Measurements from ENCODE around the gene ATXN7L1.
A peak's percentile ranks its signal among the peaks of the same experiment; 100 is the strongest.

The ATXN7L1 gene

GRCh38 chr7:105880571-105881330 is 4.4 kb upstream of the ATXN7L1 start:
- Mint-ChIP-seq H3K27ac (no peak overlapping the region), H3K4me3 (no peak overlapping the region), H3K9me3 (no peaks in the 10 kb centered on the region), H3K4me1 (ENCODE audit: low read depth) (peaks cover 22% of the 10 kb centered on the region), H3K27me3 (ENCODE audit: low read depth) (peaks cover 43% of the 10 kb centered on the region), H3K36me3 (ENCODE audit: low read depth) (peaks cover 7% of the 10 kb centered on the region)

GRCh38 chr7:105879782-105880181 is 3.4 kb upstream of the ATXN7L1 start:
- H3K27me3 Mint-ChIP-seq (ENCODE audit: low read depth), result peaks cover 46% of the 10 kb centered on the region
- no peaks in the 10 kb centered on the region for H3K9me3 Mint-ChIP-seq
- H3K4me1 Mint-ChIP-seq (ENCODE audit: low read depth), result peaks cover 20% of the 10 kb centered on the region
- no peak overlapping the region for H3K4me3 Mint-ChIP-seq
- no peak overlapping the region for H3K27ac Mint-ChIP-seq
- H3K36me3 Mint-ChIP-seq (ENCODE audit: low read depth), result peaks cover 7% of the 10 kb centered on the region

GRCh38 chr7:105878746-105879605 is 2.6 kb upstream of the ATXN7L1 start:
- Mint-ChIP-seq H3K9me3 (no peaks in the 10 kb centered on the region), H3K27ac (no peak overlapping the region), H3K4me1 (ENCODE audit: low read depth) (peaks cover 23% of the 10 kb centered on the region), H3K36me3 (ENCODE audit: low read depth) (peaks cover 8% of the 10 kb centered on the region), H3K4me3 (no peak overlapping the region), H3K27me3 (ENCODE audit: low read depth) (peaks cover 46% of the 10 kb centered on the region)

- Mint-ChIP-seq H3K36me3 (ENCODE audit: low read depth) (peaks cover 6% of the 10 kb centered on the region), H3K4me1 (ENCODE audit: low read depth) (peaks cover 23% of the 10 kb centered on the region), H3K27ac (no peak overlapping the region), H3K9me3 (no peaks in the 10 kb centered on the region), H3K4me3 (peak overlapping the region; percentile 82), H3K27me3 (ENCODE audit: low read depth) (peaks cover 46% of the 10 kb centered on the region)
Measured at GRCh38 chr7:105877736-105878135, 1.3 kb upstream of the ATXN7L1 start.

GRCh38 chr7:105876964-105877601 is 684 bp upstream of the ATXN7L1 start:
- Mint-ChIP-seq H3K36me3 (ENCODE audit: low read depth) (peaks cover 6% of the 10 kb centered on the region), H3K9me3 (no peaks in the 10 kb centered on the region), H3K4me1 (ENCODE audit: low read depth) (peaks cover 23% of the 10 kb centered on the region), H3K4me3 (peak overlapping the region; percentile 82), H3K27ac (peak overlapping the region; percentile 78), H3K27me3 (ENCODE audit: low read depth) (peaks cover 46% of the 10 kb centered on the region)

- no peaks in the 10 kb centered on the region for H3K9me3 Mint-ChIP-seq
- peaks cover 21% of the 10 kb centered on the region for H3K4me1 Mint-ChIP-seq (ENCODE audit: low read depth)
- peak overlapping the region; percentile 94 for H3K4me3 Mint-ChIP-seq
- no peak overlapping the region for H3K27ac Mint-ChIP-seq
- peaks cover 36% of the 10 kb centered on the region for H3K27me3 Mint-ChIP-seq (ENCODE audit: low read depth)
- peaks cover 6% of the 10 kb centered on the region for H3K36me3 Mint-ChIP-seq (ENCODE audit: low read depth)
Measured at GRCh38 chr7:105875505-105875904, 894 bp downstream of the ATXN7L1 start.

GRCh38 chr7:105874055-105874454 is 2.3 kb downstream of the ATXN7L1 start:
- H3K4me1 Mint-ChIP-seq (ENCODE audit: low read depth), result peaks cover 20% of the 10 kb centered on the region
- H3K27ac Mint-ChIP-seq, result no peak overlapping the region
- H3K9me3 Mint-ChIP-seq, result no peaks in the 10 kb centered on the region
- no peak overlapping the region for H3K4me3 Mint-ChIP-seq
- H3K27me3 Mint-ChIP-seq (ENCODE audit: low read depth), result peaks cover 32% of the 10 kb centered on the region
- H3K36me3 Mint-ChIP-seq (ENCODE audit: low read depth), result peaks cover 6% of the 10 kb centered on the region

- H3K27ac Mint-ChIP-seq, result no peak overlapping the region
- peaks cover 1% of the 10 kb centered on the region for H3K36me3 Mint-ChIP-seq (ENCODE audit: low read depth)
- H3K9me3 Mint-ChIP-seq, result no peaks in the 10 kb centered on the region
- peaks cover 13% of the 10 kb centered on the region for H3K4me1 Mint-ChIP-seq (ENCODE audit: low read depth)
- H3K4me3 Mint-ChIP-seq, result no peak overlapping the region
- H3K27me3 Mint-ChIP-seq (ENCODE audit: low read depth), result peaks cover 18% of the 10 kb centered on the region
Measured at GRCh38 chr7:105872491-105872890, 3.9 kb downstream of the ATXN7L1 start.

GRCh38 chr7:105871142-105871541 is 5.3 kb downstream of the ATXN7L1 start:
- Mint-ChIP-seq H3K36me3 (ENCODE audit: low read depth) (peaks cover 1% of the 10 kb centered on the region), H3K27ac (no peak overlapping the region), H3K9me3 (no peaks in the 10 kb centered on the region), H3K27me3 (ENCODE audit: low read depth) (peaks cover 14% of the 10 kb centered on the region), H3K4me3 (no peak overlapping the region), H3K4me1 (ENCODE audit: low read depth) (peaks cover 10% of the 10 kb centered on the region)

GRCh38 chr7:105866102-105866801 is 10.1 kb downstream of the ATXN7L1 start:
- no peaks in the 10 kb centered on the region for H3K9me3 Mint-ChIP-seq
- H3K4me1 Mint-ChIP-seq (ENCODE audit: low read depth), result no peaks in the 10 kb centered on the region
- no peaks in the 10 kb centered on the region for H3K36me3 Mint-ChIP-seq (ENCODE audit: low read depth)
- H3K27me3 Mint-ChIP-seq (ENCODE audit: low read depth), result peaks cover 22% of the 10 kb centered on the region
- no peak overlapping the region for H3K27ac Mint-ChIP-seq
- H3K4me3 Mint-ChIP-seq, result no peak overlapping the region

- Mint-ChIP-seq H3K9me3 (no peaks in the 10 kb centered on the region), H3K27me3 (ENCODE audit: low read depth) (peaks cover 24% of the 10 kb centered on the region), H3K4me1 (ENCODE audit: low read depth) (no peaks in the 10 kb centered on the region), H3K27ac (no peak overlapping the region), H3K36me3 (ENCODE audit: low read depth) (no peaks in the 10 kb centered on the region), H3K4me3 (no peak overlapping the region)
Measured at GRCh38 chr7:105863876-105864275, 12.5 kb downstream of the ATXN7L1 start.

- no peaks in the 10 kb centered on the region for H3K36me3 Mint-ChIP-seq (ENCODE audit: low read depth)
- peaks cover 25% of the 10 kb centered on the region for H3K27me3 Mint-ChIP-seq (ENCODE audit: low read depth)
- no peak overlapping the region for H3K27ac Mint-ChIP-seq
- no peak overlapping the region for H3K4me3 Mint-ChIP-seq
- peaks cover 5% of the 10 kb centered on the region for H3K4me1 Mint-ChIP-seq (ENCODE audit: low read depth)
- no peaks in the 10 kb centered on the region for H3K9me3 Mint-ChIP-seq
Measured at GRCh38 chr7:105862770-105863169, 13.6 kb downstream of the ATXN7L1 start.

- Mint-ChIP-seq H3K4me3 (no peak overlapping the region), H3K27ac (no peak overlapping the region), H3K9me3 (no peaks in the 10 kb centered on the region), H3K36me3 (ENCODE audit: low read depth) (no peaks in the 10 kb centered on the region), H3K4me1 (ENCODE audit: low read depth) (peaks cover 10% of the 10 kb centered on the region), H3K27me3 (ENCODE audit: low read depth) (peaks cover 30% of the 10 kb centered on the region)
Measured at GRCh38 chr7:105862276-105862675, 14.1 kb downstream of the ATXN7L1 start.

GRCh38 chr7:105861224-105861623 is 15.2 kb downstream of the ATXN7L1 start:
- H3K4me3 Mint-ChIP-seq, result no peak overlapping the region
- H3K9me3 Mint-ChIP-seq, result no peaks in the 10 kb centered on the region
- H3K36me3 Mint-ChIP-seq (ENCODE audit: low read depth), result peaks cover 2% of the 10 kb centered on the region
- H3K27ac Mint-ChIP-seq, result no peak overlapping the region
- peaks cover 14% of the 10 kb centered on the region for H3K4me1 Mint-ChIP-seq (ENCODE audit: low read depth)
- H3K27me3 Mint-ChIP-seq (ENCODE audit: low read depth), result peaks cover 35% of the 10 kb centered on the region
